Raji (cell line): Measurements from ENCODE around the gene C2orf92.

Source experiments
- POLR2A ChIP-seq: IDR thresholded peaks from 2 replicates; pipeline ENCODE4 v1.6.1; 2011; ENCODE audit warnings: low read depth, low read length, control low read depth; ENCODE audit not compliant: insufficient read depth

The C2orf92 gene

DNA sequence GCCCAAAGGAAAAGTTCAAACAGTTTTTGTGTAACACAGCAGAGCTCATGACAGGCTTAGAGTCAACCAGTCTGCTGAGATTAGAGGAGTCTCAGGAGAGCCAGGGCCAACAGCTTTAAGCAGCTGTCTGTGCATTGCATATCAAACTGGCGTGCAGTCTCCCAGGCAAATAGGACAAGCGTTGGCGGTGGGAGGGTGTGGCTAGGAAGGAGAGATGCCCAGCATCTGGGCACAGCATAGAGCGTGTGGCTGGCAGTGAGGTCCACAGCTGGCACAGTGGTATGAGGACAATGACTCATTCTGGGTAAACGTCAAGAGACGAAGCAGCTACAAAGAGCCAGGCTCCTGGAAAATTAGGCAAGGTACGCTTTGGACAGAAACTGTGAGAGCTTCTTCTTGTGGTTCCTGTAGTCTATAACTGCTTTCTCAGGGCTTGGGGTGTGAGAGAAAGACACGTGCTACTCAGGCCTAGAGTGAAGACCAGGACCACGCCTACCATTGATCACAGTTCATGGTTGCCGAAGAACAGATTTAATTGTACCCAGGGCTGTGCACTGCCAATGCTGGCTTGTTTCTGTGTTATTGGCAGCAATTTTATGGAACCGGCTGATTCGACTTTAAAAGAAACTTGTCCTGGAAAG is 58.7 kb downstream of the C2orf92 start:
- no peak for TF ChIP-seq POLR2A

DNA sequence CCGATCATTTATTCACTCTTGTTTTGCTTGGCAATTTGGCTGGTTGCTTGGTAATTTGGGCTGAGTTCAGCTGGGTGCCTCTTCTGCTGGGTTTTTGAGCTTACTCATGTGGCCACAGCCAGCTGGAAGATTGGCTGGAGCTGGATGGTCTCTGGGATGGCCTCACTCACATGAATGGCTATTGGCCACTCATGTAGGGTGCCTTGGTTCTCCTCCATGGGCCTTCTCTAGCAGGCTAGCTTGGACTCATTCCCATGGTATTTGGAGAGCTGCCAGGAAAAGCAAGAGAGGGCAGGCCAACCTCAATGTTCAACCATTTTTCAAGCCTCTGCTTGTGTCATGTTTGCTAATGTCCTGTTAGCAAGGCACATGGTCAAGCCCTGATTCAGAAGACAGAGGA is 60.7 kb downstream of the C2orf92 start:
- TF ChIP-seq POLR2A: no peak

GRCh38 chr2:97731274-97732020 is 61.9 kb downstream of the C2orf92 start:
- TF ChIP-seq POLR2A: no peak

DNA sequence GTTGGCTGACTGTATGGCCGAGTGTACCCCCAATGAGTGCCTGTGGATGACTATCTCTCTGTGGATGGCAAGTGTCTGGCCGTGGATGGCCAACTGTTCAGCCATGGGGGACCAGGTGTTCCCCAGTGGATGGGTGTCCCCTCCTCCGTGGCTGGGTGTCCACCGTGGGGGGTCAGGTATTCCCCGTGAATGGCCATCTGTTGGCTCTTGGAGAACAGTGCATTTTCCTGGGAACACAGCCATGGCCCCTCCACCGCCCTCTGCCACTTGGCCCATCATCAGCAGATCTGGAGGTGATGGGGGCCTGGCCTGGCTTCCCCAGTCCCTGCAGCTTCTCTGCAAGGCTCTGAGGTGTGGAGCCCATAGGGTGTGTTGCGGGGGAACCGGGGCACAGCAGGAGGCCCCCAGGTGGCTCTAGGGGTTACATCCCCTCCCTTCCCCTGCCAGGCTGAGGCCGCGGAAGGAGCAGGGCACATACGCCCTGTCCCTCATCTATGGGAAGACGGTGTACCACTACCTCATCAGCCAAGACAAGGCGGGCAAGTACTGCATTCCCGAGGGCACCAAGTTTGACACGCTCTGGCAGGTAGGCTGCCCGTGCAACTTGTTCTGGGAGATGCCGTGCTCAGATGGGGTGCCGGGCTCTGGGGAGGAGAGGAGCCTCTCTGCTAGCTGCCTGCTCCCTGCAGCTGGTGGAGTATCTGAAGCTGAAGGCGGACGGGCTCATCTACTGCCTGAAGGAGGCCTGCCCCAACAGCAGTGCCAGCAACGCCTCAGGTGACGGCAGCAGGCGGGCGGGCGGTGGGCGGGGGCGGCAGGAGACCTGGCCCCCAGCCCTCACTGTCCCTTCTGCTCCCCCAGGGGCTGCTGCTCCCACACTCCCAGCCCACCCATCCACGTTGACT is 63.2 kb downstream of the C2orf92 start:
- no peak for TF ChIP-seq POLR2A

- no peak for TF ChIP-seq POLR2A
Measured at GRCh38 chr2:97733341-97734035, 64.0 kb downstream of the C2orf92 start.

DNA sequence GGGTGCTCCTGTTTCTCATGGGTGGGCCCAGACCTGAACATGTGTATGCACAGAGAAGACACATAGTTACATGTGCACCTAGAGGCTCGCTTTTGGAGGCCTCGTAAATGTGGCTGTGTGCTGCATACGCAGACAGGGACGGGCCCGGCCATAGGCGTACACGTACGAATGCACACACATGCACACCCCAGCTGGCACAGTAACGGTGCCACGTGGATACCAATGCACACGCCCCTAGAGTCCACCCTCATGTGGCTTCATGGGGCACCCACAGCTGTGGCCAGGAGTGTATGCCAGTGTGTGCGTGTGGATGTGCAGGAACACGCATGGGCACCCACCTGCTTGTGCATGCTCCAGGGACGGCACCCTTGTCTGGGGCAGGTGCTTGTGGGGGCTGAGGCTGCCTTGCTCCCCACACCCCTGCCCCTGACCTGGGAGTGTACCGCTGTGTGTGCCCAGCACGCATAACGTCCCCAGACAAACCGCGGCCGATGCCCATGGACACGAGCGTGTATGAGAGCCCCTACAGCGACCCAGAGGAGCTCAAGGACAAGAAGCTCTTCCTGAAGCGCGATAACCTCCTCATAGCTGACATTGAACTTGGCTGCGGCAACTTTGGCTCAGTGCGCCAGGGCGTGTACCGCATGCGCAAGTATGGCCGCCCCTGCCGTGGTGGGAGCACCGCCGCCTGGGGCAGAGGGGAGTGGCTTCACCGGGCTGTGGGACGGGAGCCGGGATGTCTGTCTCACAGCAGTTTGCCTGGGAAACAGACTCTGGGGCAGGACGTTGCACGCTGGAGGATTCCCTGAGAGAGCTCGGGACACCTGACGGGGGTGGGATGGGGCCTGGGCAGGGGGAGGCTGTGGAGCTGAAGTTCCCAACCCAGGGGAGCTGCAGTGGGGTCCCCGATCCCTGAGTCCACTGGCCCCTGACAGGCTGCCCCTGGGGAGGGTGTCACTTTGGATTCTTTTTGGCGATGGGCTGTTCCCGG is 64.8 kb downstream of the C2orf92 start:
- no peak for TF ChIP-seq POLR2A

GRCh38 chr2:97735161-97735561 is 65.6 kb downstream of the C2orf92 start:
- no peak for TF ChIP-seq POLR2A

DNA sequence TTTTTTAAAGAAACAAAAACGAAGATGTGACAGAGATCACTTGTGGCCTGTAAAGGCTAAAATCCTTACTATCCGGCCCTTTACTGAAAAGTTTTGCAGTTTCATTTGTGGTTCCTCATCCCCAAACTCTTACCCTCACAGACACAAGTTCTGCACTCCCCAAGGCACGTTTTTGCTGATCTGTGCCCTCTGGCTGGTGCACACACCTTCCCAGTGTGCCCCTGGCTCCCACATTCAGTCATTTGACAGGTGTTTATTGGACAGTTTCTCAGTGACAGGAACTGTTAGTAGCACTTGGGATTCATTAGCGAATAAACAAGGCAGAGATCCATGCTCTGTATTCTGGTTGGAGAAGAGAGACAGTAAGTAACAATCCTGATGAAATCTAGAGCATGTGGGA is 66.7 kb downstream of the C2orf92 start:
- no peak for TF ChIP-seq POLR2A

- no peak for TF ChIP-seq POLR2A
Measured at GRCh38 chr2:97736608-97737330, 67.3 kb downstream of the C2orf92 start.

GRCh38 chr2:97737421-97738178 is 68.1 kb downstream of the C2orf92 start:
- TF ChIP-seq POLR2A: no peak

- TF ChIP-seq POLR2A: no peak
Measured at GRCh38 chr2:97738179-97739019, 68.9 kb downstream of the C2orf92 start.
